Neural cell (in vitro differentiated cells): Measurements from ENCODE around the gene FAM72A.
"Not testable (repeated sequence)": the region's sequence is repeated elsewhere in the genome, so short reads cannot be mapped to it uniquely, and the experiment has no call there.

ENCODE experiments used
- EP300 ChIP-seq: fragments of 450-650 bp; conservative IDR thresholded peaks from 2 replicates; pipeline ENCODE4 v1.6.1; 2014; ENCODE audit warnings: antibody characterized with exemption, mild to moderate bottlenecking, moderate library complexity; ENCODE audit not compliant: poor library complexity, severe bottlenecking
- EZH2 ChIP-seq: fragments of 200-600, 300-800 bp; shearing (Covaris generic), sonication (generic); IDR thresholded peaks from 2 replicates; pipeline ENCODE4 v1.6.1; 2014; ENCODE audit warnings: antibody characterized with exemption, low read length, borderline replicate concordance, mild to moderate bottlenecking; ENCODE audit not compliant: insufficient read depth, poor library complexity, severe bottlenecking
- POLR2AphosphoS5 ChIP-seq: IDR thresholded peaks from 2 replicates; pipeline ENCODE4 v1.6.1; 2012
- RAD21 ChIP-seq: fragments of 450-650 bp; conservative IDR thresholded peaks from 2 replicates; pipeline ENCODE4 v1.6.1; 2014; ENCODE audit warnings: antibody characterized with exemption, mild to moderate bottlenecking, moderate library complexity
- SMC3 ChIP-seq: fragments of 450-650 bp; conservative IDR thresholded peaks from 2 replicates; pipeline ENCODE4 v1.6.1; 2014; ENCODE audit warnings: antibody characterized with exemption, mild to moderate bottlenecking, moderate library complexity; ENCODE audit not compliant: poor library complexity
- TAF1 ChIP-seq: IDR thresholded peaks from 2 replicates; pipeline ENCODE4 v1.6.1; 2012; ENCODE audit warnings: low read depth
- TF ChIP-seq, protein P1 (sequence below): fragments of 450-650 bp; IDR thresholded peaks from 2 replicates; pipeline ENCODE4 v1.5.1; 2014; ENCODE audit warnings: antibody characterized with exemption, mild to moderate bottlenecking, moderate library complexity; ENCODE audit not compliant: poor library complexity, severe bottlenecking
- TF ChIP-seq, protein P2 (sequence below): IDR thresholded peaks from 2 replicates; pipeline ENCODE4 v1.6.1; 2012; ENCODE audit warnings: borderline replicate concordance

DNA sequence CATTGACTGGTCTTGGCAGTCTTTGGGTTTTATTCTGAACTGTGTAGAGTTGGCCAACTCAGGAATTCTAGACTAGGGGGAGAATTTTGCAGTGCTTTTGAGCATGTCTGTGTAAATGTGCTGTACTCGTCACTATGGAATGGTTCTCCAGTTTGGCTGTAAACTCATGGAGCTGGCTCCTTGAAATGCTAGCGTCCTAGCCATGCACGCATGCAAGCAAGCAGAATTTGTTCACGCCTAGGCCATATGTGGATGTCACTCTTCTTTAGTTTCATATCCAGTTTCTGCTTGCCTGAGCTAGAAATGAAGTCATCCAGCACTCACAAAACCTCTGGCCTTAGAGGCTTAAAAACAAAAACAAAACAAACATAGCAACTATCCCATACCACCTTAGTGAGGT lies 37.6 kb upstream of the FAM72A start:
- TF ChIP-seq, protein P1, sequence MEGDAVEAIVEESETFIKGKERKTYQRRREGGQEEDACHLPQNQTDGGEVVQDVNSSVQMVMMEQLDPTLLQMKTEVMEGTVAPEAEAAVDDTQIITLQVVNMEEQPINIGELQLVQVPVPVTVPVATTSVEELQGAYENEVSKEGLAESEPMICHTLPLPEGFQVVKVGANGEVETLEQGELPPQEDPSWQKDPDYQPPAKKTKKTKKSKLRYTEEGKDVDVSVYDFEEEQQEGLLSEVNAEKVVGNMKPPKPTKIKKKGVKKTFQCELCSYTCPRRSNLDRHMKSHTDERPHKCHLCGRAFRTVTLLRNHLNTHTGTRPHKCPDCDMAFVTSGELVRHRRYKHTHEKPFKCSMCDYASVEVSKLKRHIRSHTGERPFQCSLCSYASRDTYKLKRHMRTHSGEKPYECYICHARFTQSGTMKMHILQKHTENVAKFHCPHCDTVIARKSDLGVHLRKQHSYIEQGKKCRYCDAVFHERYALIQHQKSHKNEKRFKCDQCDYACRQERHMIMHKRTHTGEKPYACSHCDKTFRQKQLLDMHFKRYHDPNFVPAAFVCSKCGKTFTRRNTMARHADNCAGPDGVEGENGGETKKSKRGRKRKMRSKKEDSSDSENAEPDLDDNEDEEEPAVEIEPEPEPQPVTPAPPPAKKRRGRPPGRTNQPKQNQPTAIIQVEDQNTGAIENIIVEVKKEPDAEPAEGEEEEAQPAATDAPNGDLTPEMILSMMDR, result not testable (repeated sequence)
- TF ChIP-seq SMC3, POLR2AphosphoS5, EZH2, TAF1, EP300, RAD21: not testable (repeated sequence)
- TF ChIP-seq, protein P2, sequence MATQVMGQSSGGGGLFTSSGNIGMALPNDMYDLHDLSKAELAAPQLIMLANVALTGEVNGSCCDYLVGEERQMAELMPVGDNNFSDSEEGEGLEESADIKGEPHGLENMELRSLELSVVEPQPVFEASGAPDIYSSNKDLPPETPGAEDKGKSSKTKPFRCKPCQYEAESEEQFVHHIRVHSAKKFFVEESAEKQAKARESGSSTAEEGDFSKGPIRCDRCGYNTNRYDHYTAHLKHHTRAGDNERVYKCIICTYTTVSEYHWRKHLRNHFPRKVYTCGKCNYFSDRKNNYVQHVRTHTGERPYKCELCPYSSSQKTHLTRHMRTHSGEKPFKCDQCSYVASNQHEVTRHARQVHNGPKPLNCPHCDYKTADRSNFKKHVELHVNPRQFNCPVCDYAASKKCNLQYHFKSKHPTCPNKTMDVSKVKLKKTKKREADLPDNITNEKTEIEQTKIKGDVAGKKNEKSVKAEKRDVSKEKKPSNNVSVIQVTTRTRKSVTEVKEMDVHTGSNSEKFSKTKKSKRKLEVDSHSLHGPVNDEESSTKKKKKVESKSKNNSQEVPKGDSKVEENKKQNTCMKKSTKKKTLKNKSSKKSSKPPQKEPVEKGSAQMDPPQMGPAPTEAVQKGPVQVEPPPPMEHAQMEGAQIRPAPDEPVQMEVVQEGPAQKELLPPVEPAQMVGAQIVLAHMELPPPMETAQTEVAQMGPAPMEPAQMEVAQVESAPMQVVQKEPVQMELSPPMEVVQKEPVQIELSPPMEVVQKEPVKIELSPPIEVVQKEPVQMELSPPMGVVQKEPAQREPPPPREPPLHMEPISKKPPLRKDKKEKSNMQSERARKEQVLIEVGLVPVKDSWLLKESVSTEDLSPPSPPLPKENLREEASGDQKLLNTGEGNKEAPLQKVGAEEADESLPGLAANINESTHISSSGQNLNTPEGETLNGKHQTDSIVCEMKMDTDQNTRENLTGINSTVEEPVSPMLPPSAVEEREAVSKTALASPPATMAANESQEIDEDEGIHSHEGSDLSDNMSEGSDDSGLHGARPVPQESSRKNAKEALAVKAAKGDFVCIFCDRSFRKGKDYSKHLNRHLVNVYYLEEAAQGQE, result not testable (repeated sequence)
